HG02840 (cell line): Measurements from ENCODE around the gene MAN2C1.
"Not testable (repeated sequence)": the region's sequence is repeated elsewhere in the genome, so short reads cannot be mapped to it uniquely, and the experiment has no call there.

ENCODE experiments used
- ATAC-seq: cut with Tn5 transposase; IDR thresholded peaks from one replicate; pipeline ENCODE4 v1.9.1; 2021; ENCODE audit warnings: mild to moderate bottlenecking, moderate library complexity, moderate number of reproducible peaks; ENCODE audit not compliant: unreplicated experiment, low FRiP score

The MAN2C1 gene

DNA sequence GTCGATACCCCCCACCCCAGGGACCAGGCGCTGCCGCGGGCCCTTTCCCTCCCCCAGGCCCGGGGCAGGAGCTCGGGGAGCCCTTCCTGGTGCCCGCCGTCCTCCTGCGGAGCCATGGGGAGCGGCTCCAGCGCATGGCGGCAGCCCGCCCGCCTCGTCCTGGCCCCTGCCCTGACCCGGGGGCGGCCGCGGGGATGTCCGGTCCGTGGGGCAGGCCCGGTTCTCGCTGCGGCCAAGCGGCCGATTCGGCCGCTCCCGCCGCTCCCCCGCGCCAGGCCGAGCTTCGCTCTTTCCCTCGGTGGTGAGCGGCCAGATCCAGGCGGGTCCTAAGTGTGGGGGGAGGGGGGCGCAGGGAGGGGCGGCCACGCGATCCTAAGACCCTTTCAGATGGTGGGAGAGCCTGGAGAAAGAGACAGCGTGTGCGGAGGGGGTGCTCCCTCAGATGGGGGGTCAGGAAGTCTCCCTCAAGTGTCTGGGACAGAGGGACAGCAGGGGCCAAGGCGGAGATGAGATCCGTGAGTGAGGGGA lies 20.3 kb downstream of the MAN2C1 start:
- ATAC-seq = no peak

DNA sequence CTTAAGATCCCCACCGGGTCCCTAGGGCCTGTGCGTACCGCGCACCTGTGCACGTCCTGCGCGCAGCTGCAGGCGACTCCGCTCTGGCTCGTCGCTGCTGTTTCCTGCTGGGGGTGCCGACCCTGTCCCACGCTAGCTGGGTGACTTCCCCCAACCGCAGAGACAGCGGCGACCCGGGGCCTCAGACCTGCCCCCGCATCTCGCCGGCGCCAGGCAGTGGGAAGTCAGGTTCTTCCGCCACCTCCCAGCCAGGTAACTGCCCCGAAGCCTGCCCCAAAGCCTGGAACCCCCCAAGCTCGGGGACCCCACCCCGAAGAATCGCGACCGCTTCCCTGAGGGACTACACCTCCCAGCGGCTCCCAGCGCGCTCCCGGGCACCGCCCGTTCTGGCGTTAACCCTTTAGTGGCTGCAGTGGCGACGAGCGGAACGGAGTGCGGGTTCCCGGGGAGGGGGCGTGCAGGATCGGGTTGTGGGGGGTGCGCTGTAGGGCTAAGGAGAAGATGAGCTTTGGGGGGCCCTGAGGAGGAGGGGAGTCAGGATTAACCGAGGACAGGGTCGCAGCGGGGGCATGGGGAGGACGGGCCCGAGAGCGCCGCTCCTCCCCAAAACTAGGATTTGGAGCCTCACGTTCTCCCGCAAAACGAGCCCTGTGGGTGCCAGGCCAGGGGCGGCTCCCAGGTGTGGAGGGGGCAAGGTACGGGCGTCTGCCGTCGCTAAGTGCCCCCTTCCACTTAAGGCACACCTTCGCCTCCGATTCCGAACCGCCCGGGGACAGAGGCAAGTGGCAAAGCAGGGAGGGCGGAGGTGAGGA lies 21.0 kb downstream of the MAN2C1 start:
- peak; percentile 64 for ATAC-seq

DNA sequence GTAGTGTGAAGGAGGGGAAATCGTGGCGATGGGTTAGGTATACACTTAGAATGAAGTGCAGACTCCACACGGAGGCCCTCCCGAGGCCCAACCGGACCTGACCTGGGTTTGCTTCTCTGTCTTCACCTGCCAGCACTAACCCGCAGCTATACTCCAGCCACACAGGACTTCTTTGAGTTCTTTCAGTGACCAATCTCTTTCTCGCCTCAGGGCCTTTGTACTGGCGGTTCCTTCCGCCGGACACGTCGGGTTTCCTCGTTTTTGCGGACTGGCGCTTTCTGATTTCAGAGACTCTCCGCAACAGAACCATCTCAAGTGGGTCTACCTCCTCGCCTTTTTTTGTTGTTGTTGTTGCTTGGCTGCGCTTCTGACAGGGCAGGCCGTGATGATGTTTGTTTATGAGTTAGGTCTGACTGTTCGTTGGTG lies 21.6 kb downstream of the MAN2C1 start, which contains the start of gene NEIL1:
NEIL1 (plus strand) TSS at position 244 of the 426 bp plus-strand sequence. CDS start 1,867 bp downstream, outside the sequence.
- ATAC-seq = no peak

DNA sequence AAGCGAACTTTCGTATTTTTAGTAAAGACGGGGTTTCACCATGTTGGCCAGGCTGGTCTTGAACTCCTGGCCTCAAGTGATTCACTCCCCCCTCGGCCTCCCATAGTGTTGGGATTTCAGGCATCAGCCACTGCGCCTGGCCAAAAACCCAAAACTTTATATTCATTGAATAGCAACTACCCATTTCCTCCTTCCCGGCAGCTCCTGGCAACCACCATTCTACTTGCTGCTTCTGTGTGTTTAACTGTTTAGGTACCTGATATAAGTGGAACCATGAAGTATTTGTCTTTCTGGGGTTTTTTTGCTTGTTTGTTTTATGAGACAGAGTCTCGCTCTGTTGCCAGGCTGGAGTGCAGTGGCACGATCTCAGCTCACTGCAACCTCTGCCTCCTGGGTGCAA lies 24.5 kb downstream of the MAN2C1 start:
- ATAC-seq = not testable (repeated sequence)

DNA sequence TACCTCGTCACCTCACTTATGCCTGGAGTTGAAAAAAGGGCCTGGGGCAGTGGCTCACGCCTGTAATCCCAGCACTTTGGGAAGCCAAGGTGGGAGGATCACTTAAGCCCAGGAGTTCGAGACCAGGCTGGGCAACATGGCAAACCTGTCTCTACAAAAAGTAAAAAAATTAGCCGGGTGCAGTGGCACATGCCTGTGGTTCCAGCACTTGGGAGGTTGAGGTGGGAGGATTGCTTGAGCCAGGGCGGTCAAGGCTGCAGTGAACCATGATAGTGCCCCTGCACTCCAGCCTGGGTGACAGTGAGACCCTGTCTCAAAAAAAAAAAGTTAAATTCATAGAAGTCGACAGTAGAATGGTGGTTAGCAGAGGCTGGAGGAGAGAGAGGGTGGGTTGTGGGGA lies 26.2 kb downstream of the MAN2C1 start:
- ATAC-seq = no peak

DNA sequence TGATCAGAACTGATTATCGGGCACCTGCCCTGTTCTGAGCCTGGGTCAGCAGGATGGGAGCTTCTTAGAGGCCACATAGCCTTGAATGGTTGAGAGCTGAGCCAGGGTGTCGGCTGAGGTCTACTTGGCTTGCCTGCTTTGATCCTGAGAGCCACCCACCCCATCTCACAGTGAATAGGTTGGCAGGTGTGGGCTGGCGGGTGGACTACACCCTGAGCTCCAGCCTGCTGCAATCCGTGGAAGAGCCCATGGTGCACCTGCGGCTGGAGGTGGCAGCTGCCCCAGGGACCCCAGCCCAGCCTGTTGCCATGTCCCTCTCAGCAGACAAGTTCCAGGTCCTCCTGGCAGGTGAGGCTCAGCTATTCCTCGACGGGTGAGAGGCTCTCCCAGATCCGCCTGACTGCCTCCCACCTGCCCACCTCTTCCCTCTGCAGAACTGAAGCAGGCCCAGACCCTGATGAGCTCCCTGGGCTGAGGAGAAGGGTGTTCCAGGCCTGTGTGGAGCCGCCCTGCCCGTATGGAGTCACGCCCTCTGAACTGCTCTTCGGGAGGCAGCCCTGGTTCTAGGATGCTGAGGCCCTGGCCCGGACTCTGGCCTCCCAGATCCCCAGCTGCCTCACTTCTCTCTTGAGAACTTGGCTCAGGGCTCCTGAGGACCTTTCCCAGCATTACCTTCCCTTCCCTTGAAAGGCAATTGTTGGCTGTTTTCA lies 28.7 kb downstream of the MAN2C1 start:
- no peak for ATAC-seq

DNA sequence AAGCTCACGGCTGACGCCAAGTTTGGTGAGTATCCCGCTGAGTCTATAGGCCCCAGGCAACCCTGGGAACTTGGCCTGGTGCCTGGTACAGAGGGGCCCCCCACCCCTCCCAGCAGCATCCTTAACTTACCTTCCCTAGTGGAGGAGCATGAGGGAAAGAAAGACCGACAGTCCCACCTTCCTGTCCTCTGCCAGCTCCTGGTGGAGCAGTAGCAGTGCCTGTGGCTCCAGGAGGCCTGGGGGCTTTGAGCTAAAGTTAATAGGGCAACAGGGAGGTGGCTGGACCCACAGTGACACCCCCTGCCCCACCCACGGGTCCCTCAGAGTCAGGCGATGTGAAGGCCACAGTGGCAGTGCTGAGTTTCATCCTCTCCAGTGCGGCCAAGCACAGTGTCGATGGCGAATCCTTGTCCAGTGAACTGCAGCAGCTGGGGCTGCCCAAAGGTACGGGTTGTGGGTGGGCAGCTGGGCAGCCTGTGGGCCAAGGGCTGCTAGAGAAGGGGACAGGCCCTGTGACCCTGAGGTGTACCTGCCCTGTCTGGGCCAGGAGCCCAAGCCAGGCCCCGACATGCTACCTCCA lies 29.7 kb downstream of the MAN2C1 start:
- no peak for ATAC-seq

DNA sequence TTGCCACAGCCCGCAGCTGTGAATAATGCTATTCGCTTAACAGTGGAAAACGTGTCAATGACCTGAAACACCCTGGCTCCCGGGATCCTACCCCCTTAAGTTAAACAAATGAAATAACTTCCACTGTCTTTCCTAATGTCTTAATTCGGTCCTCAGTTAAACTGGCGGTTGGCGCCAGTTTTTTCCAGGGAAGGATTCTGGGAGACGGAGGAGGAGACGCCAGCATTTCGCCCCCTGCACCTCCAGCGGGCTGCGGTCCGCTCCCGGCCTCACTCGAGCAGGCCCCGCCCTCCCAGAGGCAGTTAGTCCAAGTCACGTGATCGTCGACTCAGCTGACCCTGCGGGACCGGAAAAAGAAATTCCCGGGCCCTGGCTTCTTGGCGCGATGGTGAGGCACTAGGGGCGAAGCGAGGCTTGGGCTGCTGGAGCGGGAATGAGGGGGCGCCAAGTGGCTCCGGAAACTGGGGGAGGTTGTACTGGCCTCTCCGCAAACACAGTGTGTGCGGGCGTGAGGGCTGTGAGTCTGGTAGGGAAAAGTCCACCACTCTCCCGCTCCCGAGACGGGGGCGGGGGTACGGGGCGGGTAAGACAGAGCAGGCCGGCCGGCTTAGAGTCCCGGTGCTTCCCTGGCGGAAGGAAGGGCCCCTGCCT lies 32.6 kb downstream of the MAN2C1 start, which contains the start of gene COMMD4:
COMMD4 (plus strand) TSS at position 359 of the 651 bp plus-strand sequence; CDS start at position 386, 27 bp downstream.
- no peak for ATAC-seq

DNA sequence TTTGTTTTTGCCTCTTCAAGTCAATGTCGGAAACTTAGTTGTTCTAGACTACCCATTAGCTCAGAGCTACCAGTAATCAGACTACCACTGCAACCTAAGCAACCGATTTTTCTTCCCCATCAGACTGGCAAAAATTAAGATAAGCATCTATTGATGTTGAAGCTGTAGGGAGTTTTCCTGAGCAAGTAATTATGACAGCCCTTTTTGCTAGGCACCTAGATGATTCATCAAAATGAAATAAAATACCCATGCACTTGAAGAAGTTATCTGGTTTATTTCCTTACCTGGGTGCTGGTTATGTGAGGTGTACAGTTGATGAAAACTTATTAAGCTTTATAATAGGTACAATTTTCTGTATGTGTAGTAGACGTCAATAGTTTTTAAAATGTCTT lies 33.1 kb downstream of the MAN2C1 start:
- ATAC-seq = no peak

DNA sequence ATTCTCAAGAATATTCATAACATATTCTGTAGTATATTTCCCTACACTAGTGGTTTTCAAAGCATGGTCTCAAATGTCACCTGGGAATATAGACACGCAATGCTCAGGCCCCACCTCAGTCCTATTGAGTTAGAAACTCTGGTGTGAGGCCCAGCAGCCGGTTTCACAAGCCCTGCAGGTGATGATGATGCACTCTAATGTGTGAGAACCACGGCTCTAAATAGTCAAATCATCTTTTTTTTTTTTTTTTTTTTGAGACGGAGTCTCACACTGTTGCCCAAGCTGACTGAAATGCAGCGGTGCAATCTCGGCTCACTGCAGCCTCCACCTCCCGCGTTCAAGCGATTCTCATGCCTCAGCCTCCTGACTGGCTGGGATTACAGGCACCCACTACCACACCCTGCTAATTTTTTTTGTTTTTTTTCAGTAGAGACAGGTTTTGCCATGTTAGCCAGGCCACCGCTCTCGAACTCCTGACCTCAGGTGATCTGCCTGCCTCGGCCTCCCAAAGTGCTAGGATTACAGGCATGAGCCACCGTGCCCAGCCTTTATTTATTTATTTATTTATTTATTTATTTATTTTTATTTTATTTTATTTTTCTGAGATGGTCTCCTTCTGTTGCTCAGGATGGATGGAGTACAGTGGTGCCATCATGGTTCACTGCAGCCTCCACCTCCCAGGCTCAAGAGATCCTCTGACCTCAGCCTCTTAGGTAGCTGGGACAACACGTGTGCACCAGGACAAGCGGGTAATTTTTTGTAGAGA lies 34.6 kb downstream of the MAN2C1 start:
- ATAC-seq = not testable (repeated sequence)

DNA sequence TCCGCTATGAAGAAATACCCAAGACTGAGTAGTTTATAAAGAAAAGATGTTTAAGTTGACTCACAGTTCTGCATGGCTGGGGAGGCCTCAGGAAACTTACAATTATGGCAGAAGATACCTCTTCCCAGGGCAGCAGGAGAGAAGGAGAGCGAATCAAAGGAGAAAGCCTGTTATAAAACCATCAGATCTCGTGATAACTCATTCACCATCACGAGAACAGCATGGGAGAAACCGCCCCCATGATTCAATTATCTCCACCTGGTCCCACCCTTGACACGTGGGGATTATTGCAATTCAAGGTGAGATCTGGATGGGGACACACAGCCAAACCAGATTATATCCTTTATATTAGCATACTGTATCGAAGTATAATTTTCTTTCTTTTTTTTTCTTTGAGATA lies 36.3 kb downstream of the MAN2C1 start:
- ATAC-seq = not testable (repeated sequence)

DNA sequence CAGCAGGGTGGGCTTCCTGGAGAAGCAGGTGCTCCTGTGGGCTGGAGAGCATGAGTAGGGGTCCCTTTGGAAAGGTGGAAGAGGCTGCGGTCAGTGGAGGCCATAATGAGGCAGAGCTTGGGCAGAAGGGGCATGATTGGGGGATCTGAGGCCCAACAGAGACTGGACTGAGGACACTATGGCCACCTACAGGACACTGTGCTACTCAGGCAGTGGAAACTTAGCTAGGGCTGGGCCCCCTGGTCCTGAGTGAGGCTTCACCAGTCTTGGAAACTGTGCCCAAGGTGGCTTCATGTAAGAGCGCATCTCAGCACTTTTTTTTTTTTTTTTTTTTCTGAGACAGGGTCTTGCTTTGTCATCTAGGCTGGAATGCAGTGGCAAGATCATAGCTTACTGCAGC lies 38.8 kb downstream of the MAN2C1 start:
- no peak for ATAC-seq

DNA sequence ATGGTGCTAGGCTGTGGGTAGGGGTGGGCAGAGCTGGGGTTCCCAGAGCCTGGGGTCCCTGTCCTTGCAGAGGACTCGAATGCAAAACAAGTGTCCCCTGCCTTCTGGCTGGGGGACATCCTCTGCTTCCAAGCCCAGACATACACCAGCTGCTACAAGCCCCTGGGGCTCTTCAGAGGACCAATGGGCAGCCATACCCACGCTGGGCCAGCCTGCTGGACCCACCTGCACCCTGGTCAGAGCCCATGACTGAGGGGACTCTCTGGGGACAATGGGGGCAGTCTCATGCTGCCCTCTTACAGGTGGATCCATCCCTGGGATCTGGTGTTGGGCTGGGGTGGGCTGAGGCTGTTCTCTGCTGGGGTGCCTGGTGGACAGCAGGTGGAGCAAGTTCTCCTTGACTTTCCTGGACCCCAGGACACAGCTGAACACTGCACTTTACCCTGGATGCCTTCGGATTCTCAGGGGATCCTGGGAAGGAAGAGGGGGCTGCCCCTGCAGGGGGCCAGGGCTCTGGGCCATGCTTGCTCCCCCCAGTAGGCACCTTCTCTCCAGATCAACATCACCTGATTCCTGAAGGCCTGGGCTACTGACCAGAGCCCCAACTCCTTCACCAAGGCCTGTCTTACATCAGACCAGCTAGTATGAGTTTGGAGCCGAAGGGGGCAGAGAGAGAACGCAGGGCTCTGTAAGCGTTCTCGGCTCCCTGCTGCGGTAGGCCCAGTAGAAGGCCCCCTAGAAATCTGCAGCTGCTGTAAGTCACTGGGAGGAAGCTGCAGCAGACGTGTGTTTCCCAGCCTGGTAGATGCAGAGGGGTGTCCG lies 39.7 kb downstream of the MAN2C1 start:
- ATAC-seq = no peak

DNA sequence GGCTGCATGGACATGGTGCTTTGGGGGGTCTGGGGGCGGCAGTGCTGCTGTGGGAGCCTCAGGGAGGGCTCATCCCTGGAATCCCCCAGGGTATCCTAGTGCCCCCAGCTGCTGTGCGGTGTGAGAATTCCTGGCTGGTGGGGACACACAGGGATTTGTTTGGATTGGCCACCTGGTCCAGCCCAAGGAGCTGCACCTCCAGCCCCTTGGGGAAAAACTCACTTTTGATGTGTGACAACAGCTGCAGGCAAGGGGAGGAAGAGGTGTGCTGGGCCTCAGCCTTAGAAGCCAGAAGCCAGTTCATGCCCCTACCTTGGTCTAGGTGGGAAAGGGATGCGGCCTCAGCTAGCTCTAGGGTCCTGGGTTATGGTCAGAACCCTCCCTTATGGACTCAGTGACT lies 40.9 kb downstream of the MAN2C1 start:
- no peak for ATAC-seq

DNA sequence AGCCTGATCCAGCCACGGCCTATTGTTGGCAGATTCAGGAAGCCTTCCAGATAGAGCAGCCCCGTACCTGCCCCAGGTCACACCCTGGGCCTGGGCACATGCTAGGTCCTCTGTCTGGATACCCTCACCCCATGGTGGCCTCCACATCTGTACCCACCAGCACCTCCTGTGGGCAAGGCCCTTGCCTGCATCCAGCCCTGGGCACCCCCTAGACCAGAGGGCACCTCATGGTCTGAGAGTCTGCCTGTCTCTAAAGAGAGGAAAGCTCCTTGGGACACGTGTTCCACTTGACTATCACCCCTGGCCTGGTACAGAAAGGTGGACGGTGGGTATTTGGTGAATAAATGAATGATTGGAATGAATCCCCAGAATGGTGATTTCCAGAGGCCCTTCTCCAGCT lies 41.4 kb downstream of the MAN2C1 start:
- no peak for ATAC-seq

DNA sequence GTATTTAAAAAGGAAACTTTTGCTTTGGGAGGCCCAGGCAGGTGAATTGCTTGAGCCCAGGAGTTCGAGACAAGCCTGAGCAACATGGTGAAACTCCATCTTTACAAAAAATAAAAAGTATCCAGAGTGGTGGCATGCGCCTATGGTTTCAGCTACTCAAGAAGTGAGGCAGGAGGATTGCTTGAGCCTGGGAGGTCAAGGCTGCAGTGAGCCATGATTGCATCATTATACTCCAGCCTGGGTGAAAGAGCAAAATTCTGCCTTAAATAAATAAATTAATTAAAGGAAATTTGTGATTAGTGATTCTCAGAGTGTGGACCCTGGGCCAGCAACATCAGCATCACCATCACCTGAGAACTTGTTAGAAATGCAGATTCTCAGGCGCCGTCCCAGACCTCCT lies 42.5 kb downstream of the MAN2C1 start:
- ATAC-seq = no peak

DNA sequence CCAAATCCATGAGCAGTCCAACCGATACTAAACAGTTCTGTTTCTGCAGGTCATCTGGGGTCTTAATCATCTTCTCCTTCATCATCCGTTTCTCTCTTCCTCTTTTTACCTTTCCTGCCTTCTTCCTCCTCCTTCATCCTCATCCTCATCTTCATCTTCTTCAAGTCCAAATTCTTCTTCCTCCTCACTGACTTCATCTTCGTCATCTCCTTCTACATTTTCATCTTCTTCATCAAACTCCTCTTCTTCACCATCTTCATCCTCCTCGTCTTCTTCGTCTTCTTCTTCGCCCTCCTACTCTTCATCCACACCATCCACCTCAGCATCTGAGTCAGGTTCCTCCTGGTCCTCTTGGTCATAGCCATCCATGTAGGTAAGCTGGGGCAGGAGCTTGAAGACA lies 46.7 kb downstream of the MAN2C1 start:
- no peak for ATAC-seq

DNA sequence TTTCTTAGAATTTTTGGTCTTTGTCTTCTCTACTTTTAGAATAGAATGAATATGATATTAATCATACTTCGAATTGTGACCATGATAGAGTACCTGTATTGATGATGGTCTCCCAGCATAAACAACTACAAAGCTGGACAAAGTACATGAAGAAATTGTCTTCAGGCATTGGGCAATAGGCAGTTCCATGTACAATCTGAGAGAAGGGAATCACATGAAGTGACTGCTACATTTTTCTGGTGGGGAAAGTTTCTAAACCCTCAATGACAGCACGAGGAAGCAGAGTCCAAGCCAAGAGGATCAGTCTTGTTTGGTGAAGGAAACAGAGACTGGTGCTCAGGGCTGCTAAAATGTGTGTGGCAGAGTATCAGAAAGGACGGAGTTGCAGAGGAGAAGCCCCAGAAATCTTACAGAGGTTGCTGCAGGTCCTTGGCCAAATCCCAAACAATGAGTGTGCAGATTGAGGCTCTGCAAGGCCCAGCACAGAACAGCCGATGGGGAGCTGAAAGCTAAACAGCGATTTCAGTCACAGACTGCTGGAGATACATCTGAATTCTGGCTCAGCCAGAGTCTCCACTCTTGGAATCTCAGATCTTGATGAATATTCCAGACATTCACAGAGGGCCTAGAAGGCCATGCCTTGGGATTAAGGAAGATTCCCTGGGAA lies 49.0 kb downstream of the MAN2C1 start:
- not testable (repeated sequence) for ATAC-seq
